Stimulated activated CD4-positive, alpha-beta T cell treated with anti-CD3 and anti-CD28 coated beads, Interleukin-1b, Interleukin-23, amount 100 ng/mL, for 24 hours (primary cell): ENCODE results near the gene GALNT17.
"Not testable (repeated sequence)": the region's sequence is repeated elsewhere in the genome, so short reads cannot be mapped to it uniquely, and the experiment has no call there.

Source experiments
- DNase-seq, 4 experiments: peaks; one replicate each; pipeline ENCODE4 v3.0.0-alpha.2; 2020; ENCODE audit warnings: low read depth in 4 of 4, low spot score in 1 of 4

GALNT17 gene

GRCh38 chr7:71235253-71235652 is 103.3 kb downstream of the GALNT17 start:
- DNase-seq = no peak

GRCh38 chr7:71236230-71237105 is 104.5 kb downstream of the GALNT17 start:
- no peak for DNase-seq

DNA sequence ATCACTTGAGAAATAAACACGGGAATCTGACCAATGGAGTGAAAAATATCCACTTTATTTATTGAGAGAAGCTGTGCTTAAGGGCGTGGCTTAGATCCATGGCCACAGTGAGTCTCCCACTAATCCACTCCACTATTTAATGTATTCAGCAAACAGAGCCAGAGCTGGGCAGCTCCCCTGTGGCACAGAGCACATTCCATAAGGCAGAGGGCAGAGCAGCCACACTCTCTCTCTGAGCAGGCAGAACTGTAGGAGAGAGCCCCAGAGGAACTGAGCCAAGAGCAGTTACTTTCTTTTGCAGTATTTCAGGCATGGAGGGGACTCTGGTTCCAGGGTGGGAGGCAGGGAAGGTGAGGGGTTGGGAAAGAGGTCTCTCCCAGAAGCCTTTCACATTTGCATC is 106.0 kb downstream of the GALNT17 start:
- no peak for DNase-seq

DNA sequence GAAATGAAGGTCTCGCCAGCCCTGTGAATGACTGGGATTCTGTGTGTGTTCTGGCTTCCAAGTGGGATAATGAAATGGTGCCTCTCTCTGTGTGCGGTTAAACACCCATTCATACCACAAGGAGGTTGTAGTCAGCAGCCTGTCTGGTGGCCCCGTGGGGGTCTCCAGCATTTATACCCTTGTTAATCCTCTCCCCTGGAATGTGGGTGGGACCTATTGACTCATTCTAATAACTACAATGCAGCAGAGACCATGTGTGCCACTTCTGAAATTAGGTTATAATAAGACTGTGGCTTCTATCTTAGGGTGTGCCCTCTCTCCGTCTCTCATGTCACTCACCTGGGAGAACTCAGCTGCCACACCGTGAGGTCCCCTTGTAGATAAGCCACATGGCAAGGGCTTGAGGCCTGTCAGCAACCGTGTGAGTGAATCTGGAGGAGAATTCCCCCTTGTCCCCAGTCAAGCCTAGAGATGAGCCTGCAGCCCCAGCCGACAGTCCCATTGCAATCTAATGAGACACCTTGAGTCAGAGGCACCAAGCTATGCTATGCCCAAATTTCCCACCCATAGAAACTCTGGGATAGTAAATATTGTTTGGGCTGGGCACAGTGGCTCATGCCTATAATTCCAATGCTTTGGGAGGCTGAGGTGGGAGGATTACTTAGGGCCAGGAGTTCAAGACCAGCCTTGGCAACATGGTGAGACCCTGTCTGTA is 106.8 kb downstream of the GALNT17 start:
- DNase-seq = no peak

GRCh38 chr7:71239586-71240268 is 107.8 kb downstream of the GALNT17 start:
- DNase-seq = no peak

- no peak for DNase-seq
Measured at GRCh38 chr7:71243736-71244410, 111.9 kb downstream of the GALNT17 start.

- DNase-seq = no peak
Measured at GRCh38 chr7:71245038-71245437, 113.1 kb downstream of the GALNT17 start.

- DNase-seq = no peak
Measured at GRCh38 chr7:71251706-71252105, 119.8 kb downstream of the GALNT17 start.

DNA sequence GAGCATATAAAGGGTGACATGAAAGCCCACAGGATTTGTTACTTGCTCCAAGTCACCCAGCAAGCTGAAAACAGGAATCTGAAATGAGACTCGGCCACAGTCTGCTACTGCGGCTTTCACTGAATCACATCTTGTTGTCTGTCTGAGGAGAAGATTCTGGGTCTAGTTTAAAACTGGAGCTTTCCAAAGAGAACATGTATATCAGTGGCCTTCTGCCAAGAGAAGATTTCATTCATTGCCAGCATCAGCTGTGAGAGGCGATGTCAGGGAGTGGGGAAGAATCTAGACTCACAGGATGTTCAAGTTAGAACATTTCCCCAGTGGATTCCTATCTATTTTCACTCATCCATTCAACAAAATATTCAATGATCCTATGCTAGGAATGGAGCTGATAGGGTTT is 122.8 kb downstream of the GALNT17 start:
- DNase-seq = no peak

DNA sequence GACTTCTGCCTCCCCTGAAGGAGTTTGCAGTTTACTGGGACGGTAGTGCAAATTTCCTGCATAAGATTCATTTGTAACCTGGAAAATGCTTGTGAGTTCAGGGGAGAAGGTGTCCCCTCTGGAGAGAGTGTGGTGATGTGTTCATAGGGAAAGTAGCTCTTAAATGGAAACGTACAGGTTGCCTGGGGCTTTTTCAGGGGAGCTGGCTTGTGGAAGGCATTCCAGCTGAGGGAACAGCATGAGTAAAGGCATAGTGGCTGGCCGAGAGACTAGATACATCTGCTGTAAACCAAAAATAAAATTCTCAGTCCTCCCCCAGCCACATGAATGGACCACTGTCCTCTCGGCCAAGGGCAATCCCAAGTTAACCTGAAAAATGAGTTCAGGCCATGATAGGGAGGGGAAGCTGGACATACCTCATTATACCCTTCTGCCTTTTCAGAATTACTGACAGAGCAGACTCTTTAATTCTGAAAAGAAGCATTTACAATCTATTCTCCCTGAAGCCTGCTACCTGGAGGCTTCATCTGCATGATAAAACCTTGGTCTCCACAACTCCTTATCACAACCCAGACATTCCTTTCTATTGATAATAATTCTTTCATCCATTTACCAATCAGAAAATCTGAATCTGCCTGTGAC is 123.7 kb downstream of the GALNT17 start:
- DNase-seq = no peak

GRCh38 chr7:71261066-71261465 is 129.1 kb downstream of the GALNT17 start:
- DNase-seq = no peak

DNA sequence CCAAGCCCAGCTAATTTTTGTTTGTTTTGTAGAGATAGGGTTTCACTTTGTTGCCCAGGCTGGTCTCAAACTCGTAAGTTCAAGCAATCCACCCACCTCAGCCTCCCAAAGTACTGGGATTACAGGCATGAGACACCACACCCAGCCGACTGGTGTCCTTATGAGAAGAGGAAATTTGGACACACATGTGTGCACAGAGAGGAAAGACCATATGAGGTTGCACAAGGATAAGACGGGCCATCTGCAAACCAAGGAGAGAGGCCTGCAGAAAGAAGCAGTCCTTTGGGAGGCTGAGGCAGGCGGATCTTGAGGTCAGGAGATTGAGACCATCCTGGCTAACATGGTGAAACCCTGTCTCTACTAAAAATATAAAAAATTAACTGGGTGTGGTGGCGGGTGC is 130.9 kb downstream of the GALNT17 start:
- DNase-seq = not testable (repeated sequence)

GRCh38 chr7:71264005-71264404 is 132.1 kb downstream of the GALNT17 start:
- no peak for DNase-seq

GRCh38 chr7:71266912-71267311 is 135.0 kb downstream of the GALNT17 start:
- DNase-seq = no peak

DNA sequence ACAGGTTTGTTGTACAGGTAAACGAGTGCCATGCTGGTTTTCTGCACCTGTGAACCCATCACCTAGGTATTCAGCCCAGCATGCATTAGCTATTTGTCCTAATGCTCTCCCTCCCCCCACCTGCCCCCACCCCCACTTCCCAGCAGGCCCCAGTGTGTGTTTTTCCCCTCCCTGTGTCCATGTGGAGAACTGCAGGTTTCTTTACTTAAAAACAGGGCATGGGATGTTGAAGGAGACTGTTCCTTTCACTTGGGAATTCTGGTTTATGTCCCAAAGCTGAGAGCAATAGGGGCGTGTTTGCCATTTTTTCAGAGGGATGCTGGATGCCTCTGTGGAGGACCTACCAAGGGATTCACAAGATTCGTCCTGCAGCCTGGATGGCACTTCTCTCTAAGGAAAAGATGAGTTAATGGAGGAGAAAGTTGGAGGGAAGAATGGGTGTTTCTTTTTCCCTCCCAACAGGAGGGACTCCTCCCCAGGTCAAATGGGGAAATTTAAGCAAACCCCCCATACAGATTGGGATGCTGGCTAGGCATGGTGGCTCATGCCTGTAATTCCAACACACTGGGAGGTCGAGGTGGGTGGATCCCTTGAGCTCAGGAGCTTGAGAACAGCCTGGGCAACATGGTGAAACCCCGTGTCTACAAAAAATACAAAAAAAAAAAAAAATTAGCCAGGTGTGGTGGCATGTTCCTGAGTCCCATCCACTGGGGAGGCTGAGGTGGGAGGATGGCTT is 136.0 kb downstream of the GALNT17 start:
- no peak for DNase-seq

DNA sequence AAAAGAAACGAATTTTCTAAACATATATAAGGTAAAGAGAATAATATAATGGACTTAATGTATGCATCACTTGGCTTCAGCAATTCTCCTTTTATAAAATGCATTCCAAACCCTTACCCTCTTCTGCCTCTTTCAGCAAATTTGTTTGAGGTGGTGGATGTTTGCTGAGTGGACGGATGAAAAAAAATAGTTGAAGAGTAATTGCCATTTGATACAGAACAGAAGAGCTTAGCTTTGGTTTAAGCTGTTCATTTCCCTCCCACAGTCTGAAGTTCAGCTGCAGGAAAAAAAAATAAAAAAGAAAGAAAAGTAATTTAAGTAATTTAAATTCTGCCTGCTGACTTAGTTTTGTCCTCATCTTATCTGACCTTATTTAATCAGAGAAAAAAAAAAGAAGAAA is 138.6 kb downstream of the GALNT17 start:
- DNase-seq = no peak

DNA sequence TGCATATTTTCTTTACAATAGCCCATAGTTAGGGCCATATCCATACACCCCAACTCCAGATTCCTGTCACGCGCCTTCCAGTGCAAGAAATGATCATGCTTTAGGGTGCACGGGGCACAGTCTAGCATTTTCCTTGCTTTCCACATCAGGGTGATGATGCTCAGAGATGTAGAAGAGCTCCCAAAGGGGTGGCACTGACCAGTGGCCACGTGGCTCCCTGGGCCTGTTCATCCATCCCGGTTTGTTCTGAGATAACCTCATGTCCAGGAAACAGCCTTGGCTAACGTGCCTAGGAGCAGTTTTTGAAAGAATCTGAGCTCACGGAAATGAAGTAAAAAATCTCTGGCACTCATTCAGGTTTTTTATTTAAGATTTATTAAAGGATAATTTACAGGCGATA is 139.3 kb downstream of the GALNT17 start:
- DNase-seq = no peak

GRCh38 chr7:71272509-71273490 is 140.9 kb downstream of the GALNT17 start:
- no peak for DNase-seq

GRCh38 chr7:71278257-71278656 is 146.3 kb downstream of the GALNT17 start:
- no peak for DNase-seq
